Suprapubic skin (tissue), 4 donors: ENCODE results near the gene MTCL1. TPM values are rescaled to one million over a fixed set of nuclear protein-coding genes. Genes with fewer than 3 reads are reported as not detected.

Experiments used
- DNase-seq, 2 donors: peaks; one replicate each; pipeline ENCODE4 v3.0.0-alpha.2; 2019; ENCODE audit warnings: low spot score in 2 of 2
- H3K27ac ChIP-seq: fragments of 200-600 bp; sonication (generic); one replicate; pipeline ENCODE4 v1.5.1; 2019
- H3K27me3 ChIP-seq: fragments of 200-600 bp; sonication (generic); one replicate; pipeline ENCODE4 v1.5.1; 2019
- H3K36me3 ChIP-seq: fragments of 200-600 bp; sonication (generic); one replicate; pipeline ENCODE4 v1.5.1; 2019
- H3K4me1 ChIP-seq: fragments of 200-600 bp; sonication (generic); one replicate; pipeline ENCODE4 v1.5.1; 2019
- H3K4me3 ChIP-seq: fragments of 200-600 bp; sonication (generic); one replicate; pipeline ENCODE4 v1.5.1; 2019; ENCODE audit warnings: mild to moderate bottlenecking
- H3K9me3 ChIP-seq: fragments of 200-600 bp; sonication (generic); one replicate; pipeline ENCODE4 v1.5.1; 2019
- EP300 ChIP-seq: sonication (generic); formaldehyde crosslinking; IDR thresholded peaks from one replicate; pipeline ENCODE4 v1.6.1; 2017; ENCODE audit warnings: antibody characterized with exemption
- POLR2A ChIP-seq, 2 donors: fragments of 450-650 bp; IDR thresholded peaks; one replicate each; pipeline ENCODE4 v1.6.1; 2017; ENCODE audit warnings: antibody characterized with exemption in 2 of 2, mild to moderate bottlenecking in 2 of 2, moderate library complexity in 2 of 2
- POLR2AphosphoS5 ChIP-seq, 3 donors: sonication (generic); formaldehyde crosslinking; IDR thresholded peaks; one replicate each; pipeline ENCODE4 v1.6.1; 2017; ENCODE audit warnings: antibody characterized with exemption in 3 of 3
- WGBS: methylation state at CpG from one replicate; pipeline ENCODE4 v1.1.5; 2018; 5-methylcytosine and 5-hydroxymethylcytosine counted together
- total RNA-seq, 4 donors: library from RNA; depleted of rRNA; stranded (reverse); fragments of >200 nt; gene quantifications; one replicate each; pipeline ENCODE4 v1.1.0, GENCODE V29; 2016
- TF ChIP-seq, protein P1 (sequence below), 2 donors: fragments of 200-600 bp in 1 of 2; fragments of 450-650 bp in 1 of 2; sonication (generic) in 1 of 2; IDR thresholded peaks; one replicate each; pipeline ENCODE4 v1.5.1; 2016 to 2019; ENCODE audit warnings: antibody characterized with exemption in 2 of 2, mild to moderate bottlenecking in 1 of 2, moderate library complexity in 1 of 2

The MTCL1 gene
- total RNA-seq, 4 donors from 2014 or later, result 7.0 to 9.4 (median 8.1) TPM

GRCh38 chr18:8747440-8747937 lies 42.1 kb downstream of the MTCL1 start:
- DNase-seq, result no peak
- WGBS, result 68% methylated on average over 6 of the region's 6 CpGs
- no peak overlapping the region for H3K27ac ChIP-seq

DNA sequence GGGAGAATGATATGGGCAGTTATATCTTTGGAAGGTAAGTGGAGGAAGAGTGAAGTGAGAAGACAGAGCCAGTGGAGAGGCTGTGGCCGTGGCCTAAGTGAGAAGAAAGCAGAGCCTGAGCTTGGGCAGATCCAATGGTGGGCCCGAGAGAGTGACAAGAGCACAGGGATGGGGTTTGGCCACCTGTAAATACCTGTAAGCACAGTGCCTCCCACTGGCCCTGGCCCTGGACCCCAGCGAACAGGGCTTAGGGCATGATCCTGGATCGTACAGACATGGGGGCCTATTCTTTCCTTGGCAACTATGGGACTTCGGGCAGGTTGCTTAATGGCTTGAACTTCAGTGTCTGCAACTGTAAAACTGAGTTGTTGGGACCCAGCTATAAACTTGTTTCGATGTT lies 44.1 kb downstream of the MTCL1 start:
- Histone ChIP-seq H3K27me3 (no peaks in the 10 kb centered on the region), H3K9me3 (no peaks in the 10 kb centered on the region), H3K27ac (no peak overlapping the region), H3K36me3 (no peaks in the 10 kb centered on the region), H3K4me3 (no peak overlapping the region), H3K4me1 (peaks cover 12% of the 10 kb centered on the region)
- 90% methylated on average over 6 of the region's 6 CpGs for WGBS
- DNase-seq, result no peak
- TF ChIP-seq POLR2A (IDR thresholded peaks at IDR 0.05), result no peak
- TF ChIP-seq POLR2AphosphoS5 (IDR thresholded peaks at IDR 0.05), result no peak
- TF ChIP-seq, protein P1, sequence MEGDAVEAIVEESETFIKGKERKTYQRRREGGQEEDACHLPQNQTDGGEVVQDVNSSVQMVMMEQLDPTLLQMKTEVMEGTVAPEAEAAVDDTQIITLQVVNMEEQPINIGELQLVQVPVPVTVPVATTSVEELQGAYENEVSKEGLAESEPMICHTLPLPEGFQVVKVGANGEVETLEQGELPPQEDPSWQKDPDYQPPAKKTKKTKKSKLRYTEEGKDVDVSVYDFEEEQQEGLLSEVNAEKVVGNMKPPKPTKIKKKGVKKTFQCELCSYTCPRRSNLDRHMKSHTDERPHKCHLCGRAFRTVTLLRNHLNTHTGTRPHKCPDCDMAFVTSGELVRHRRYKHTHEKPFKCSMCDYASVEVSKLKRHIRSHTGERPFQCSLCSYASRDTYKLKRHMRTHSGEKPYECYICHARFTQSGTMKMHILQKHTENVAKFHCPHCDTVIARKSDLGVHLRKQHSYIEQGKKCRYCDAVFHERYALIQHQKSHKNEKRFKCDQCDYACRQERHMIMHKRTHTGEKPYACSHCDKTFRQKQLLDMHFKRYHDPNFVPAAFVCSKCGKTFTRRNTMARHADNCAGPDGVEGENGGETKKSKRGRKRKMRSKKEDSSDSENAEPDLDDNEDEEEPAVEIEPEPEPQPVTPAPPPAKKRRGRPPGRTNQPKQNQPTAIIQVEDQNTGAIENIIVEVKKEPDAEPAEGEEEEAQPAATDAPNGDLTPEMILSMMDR (IDR thresholded peaks at IDR 0.05), result no peak
- TF ChIP-seq EP300, result no peak

More at GRCh38 chr18:8747440-8747937, 42.1 kb downstream of the MTCL1 start:
- Histone ChIP-seq H3K27me3 (no peaks in the 10 kb centered on the region), H3K36me3 (no peaks in the 10 kb centered on the region), H3K4me1 (peaks cover 12% of the 10 kb centered on the region), H3K9me3 (no peaks in the 10 kb centered on the region), H3K4me3 (no peak overlapping the region)
- no peak for TF ChIP-seq POLR2AphosphoS5 (IDR thresholded peaks at IDR 0.05)
- TF ChIP-seq POLR2A (IDR thresholded peaks at IDR 0.05), result no peak
- TF ChIP-seq, protein P1 (IDR thresholded peaks at IDR 0.05), result no peak
- no peak for TF ChIP-seq EP300

- 42% methylated on average over 8 of the region's 8 CpGs for WGBS
- Histone ChIP-seq H3K4me1 (peaks cover 12% of the 10 kb centered on the region), H3K4me3 (no peak overlapping the region), H3K27me3 (no peaks in the 10 kb centered on the region), H3K27ac (peak overlapping the region; percentile 30), H3K36me3 (no peaks in the 10 kb centered on the region), H3K9me3 (no peaks in the 10 kb centered on the region)
- peak in 1 of 2 donors; percentile 78 for DNase-seq
- TF ChIP-seq POLR2AphosphoS5 (IDR thresholded peaks at IDR 0.05) (no peak), POLR2A (IDR thresholded peaks at IDR 0.05) (no peak), EP300 (no peak)
- TF ChIP-seq, protein P1 (IDR thresholded peaks at IDR 0.05), result no peak
These were observed 45.6 kb downstream of the MTCL1 start for GRCh38 chr18:8750954-8751415.

DNA sequence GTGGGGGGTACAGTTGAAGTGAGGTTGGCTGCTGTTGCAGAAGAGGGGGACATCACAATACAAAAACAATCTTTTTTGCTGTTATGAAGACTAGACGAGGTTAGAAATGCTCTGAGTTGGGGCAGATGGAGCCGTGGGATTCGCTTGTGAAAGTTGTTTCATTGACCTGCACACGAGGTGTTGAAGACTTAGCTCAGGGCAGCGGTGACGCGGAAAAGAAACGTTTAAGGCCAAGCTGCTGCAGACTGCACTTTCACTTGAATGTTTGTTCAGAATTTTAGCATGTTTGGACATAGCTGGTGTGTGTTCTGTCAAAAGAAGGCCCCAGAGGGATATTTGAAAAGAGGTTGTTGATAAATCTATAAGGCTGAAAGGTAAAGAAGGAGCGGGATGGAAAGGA lies 46.3 kb downstream of the MTCL1 start:
- no peak overlapping the region for H3K27ac ChIP-seq
- DNase-seq, result no peak
- TF ChIP-seq, protein P1 (IDR thresholded peaks at IDR 0.05), result no peak
- TF ChIP-seq POLR2AphosphoS5 (IDR thresholded peaks at IDR 0.05) (no peak), EP300 (no peak), POLR2A (IDR thresholded peaks at IDR 0.05) (no peak)
- H3K4me3 ChIP-seq, result no peak overlapping the region
- H3K36me3 ChIP-seq, result no peaks in the 10 kb centered on the region
- 66% methylated on average over 9 of the region's 9 CpGs for WGBS
- H3K27me3 ChIP-seq, result no peaks in the 10 kb centered on the region
- H3K9me3 ChIP-seq, result no peaks in the 10 kb centered on the region
- peaks cover 7% of the 10 kb centered on the region for H3K4me1 ChIP-seq

DNA sequence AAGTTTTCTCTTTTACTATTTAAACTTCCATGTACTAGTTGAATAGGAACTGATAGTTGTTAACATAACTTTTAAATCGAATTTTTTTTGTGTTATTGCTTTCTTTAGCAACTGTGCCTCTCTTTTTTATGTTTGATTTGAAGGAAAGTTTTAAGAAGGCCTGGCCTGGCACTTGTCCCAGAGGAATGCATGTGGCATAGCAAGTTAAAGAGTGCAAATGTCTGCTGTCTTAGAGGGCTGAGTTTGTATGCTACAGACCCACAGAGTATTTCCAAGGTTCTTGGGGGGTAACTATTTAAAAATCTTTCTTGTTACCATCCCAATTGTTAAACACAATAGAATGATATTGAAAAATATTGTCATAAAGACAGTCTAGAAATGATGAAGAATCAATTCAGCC lies 47.0 kb downstream of the MTCL1 start:
- Histone ChIP-seq H3K9me3 (no peaks in the 10 kb centered on the region), H3K27ac (no peak overlapping the region), H3K27me3 (no peaks in the 10 kb centered on the region), H3K4me1 (peaks cover 7% of the 10 kb centered on the region), H3K36me3 (no peaks in the 10 kb centered on the region), H3K4me3 (no peak overlapping the region)
- TF ChIP-seq POLR2AphosphoS5 (IDR thresholded peaks at IDR 0.05), result no peak
- TF ChIP-seq EP300, result no peak
- no peak for TF ChIP-seq POLR2A (IDR thresholded peaks at IDR 0.05)
- TF ChIP-seq, protein P1 (IDR thresholded peaks at IDR 0.05), result no peak
- no peak for DNase-seq
- 29% methylated on average over 1 of the region's 1 CpG for WGBS
